ENCODE measurements around the gene RNASEL. TPM values are rescaled to one million over a fixed set of nuclear protein-coding genes. Genes with fewer than 3 reads are reported as not detected.

RNASEL gene
- total and polyA plus RNA-seq, 9 of the 15 experiments (the other 6 are each of a cell fraction or from before 2014, with no cell fraction given) = 4.3 to 11.1 (median 7.2) TPM

DNA sequence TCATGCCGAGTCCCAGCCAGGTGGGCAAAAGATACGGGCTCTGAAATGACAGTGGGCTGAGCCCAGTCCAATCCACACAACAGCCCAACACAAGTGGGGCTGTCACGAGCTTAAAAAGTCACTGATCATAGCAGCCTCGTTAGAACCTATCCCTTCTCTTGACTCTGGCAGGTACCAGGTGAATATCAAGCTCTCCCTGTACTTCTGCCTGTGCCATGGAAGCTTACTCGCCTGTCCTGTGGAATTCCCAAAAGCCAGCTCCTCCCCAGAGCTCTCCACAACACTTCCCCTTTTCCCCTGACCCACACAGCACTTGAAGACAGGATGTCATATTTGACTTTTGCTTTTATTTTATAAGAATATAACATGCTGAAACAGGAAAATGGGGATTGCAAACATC is 9.2 kb upstream of the RNASEL start:
- no peak for DNase-seq (ENCODE audit: extremely low read depth in 1 of 4, low spot score in 3 of 4)
- Histone ChIP-seq H3K36me3 (ENCODE audit: control insufficient read depth, insufficient read depth, low read length) (no peaks in the 10 kb centered on the region), H4K20me1 (replicated peaks; ENCODE audit: control insufficient read depth, insufficient read depth, low read length) (no peaks in the 10 kb centered on the region), H3K9me1 (ENCODE audit: control insufficient read depth, insufficient read depth, low read length) (no peaks in the 10 kb centered on the region), H3K27me3 (ENCODE audit: control insufficient read depth in 2 of 2, insufficient read depth in 2 of 2, low read length in 2 of 2) (peaks cover 0 to 8% of the 10 kb centered on the region in 2 experiments; a peak in 2 of 5 replicates), H3K4me1 (replicated peaks in 1 of 2; ENCODE audit: control insufficient read depth in 2 of 2, insufficient read depth in 2 of 2, low read length in 2 of 2) (peaks cover 0 to 3% of the 10 kb centered on the region in 2 experiments; a peak in 2 of 5 replicates), H2AFZ (ENCODE audit: low read depth, low read length) (no peak overlapping the region), H3K9ac (ENCODE audit: insufficient read depth in 1 of 2, low read depth in 2 of 2, low read length in 2 of 2) (no peak overlapping the region), H3K4me2 (ENCODE audit: insufficient read depth, low read length) (no peak overlapping the region), H3K9me3 (replicated peaks; ENCODE audit: control insufficient read depth, insufficient read depth, low read depth, low read length) (no peaks in the 10 kb centered on the region), H3K27ac (ENCODE audit: extremely low read depth, low read depth, low read length) (no peak overlapping the region), H3K79me2 (ENCODE audit: control insufficient read depth, insufficient read depth, low read length) (no peaks in the 10 kb centered on the region), H3K4me3 (no peak overlapping the region)
- BruUV-seq (replicated peaks) = no TSS peak
- no peak for FAIRE-seq
- in situ Hi-C loops (cut with MboI) (loop anchor here (5.0 to 10.0 kb wide), 2 partner anchors 189 to 513 kb away; partner anchors contain the start of gene NPL), intact Hi-C loops (cut with micrococcal nuclease) (no loop called here)
- no peak for ATAC-seq
- CTCF ChIA-PET (ENCODE audit: low intra/inter-chr PET ratio) = interaction anchor here (1.1 to 4.5 kb wide), 2 partner anchors 185 to 188 kb away, joined by 3 to 53 read pairs; no protein-coding TSS in a partner anchor
- POLR2A ChIA-PET = interaction anchor here (1.1 to 1.6 kb wide), 3 partner anchors 9 to 186 kb away, joined by 3 to 4 read pairs (median 4); partner anchors contain the start of gene RNASEL
- WGBS (ENCODE audit: insufficient coverage, low coverage, missing lambda C conversion rate) = 6% methylated on average over 5 of the region's 5 CpGs
- TF ChIP-seq SPI1 (IDR thresholded peaks at IDR 0.05; ENCODE audit: borderline replicate concordance, low read depth, low read length) (peak; percentile 86), ZNF24 (IDR thresholded peaks at IDR 0.05) (no peak)

GRCh38 chr1:182596934-182597333 is 7.9 kb upstream of the RNASEL start:
- Histone ChIP-seq H2AFZ (ENCODE audit: low read depth, low read length) (no peak overlapping the region), H3K9me3 (replicated peaks; ENCODE audit: control insufficient read depth, insufficient read depth, low read depth, low read length) (no peaks in the 10 kb centered on the region), H3K9ac (ENCODE audit: insufficient read depth in 1 of 2, low read depth in 2 of 2, low read length in 2 of 2) (no peak overlapping the region), H3K4me2 (ENCODE audit: insufficient read depth, low read length) (no peak overlapping the region), H3K36me3 (ENCODE audit: control insufficient read depth, insufficient read depth, low read length) (no peaks in the 10 kb centered on the region), H3K4me3 (no peak overlapping the region), H3K27me3 (ENCODE audit: control insufficient read depth in 2 of 2, insufficient read depth in 2 of 2, low read length in 2 of 2) (peaks cover 0 to 7% of the 10 kb centered on the region in 2 experiments; a peak in 1 of 5 replicates), H3K9me1 (ENCODE audit: control insufficient read depth, insufficient read depth, low read length) (no peaks in the 10 kb centered on the region), H3K79me2 (ENCODE audit: control insufficient read depth, insufficient read depth, low read length) (no peaks in the 10 kb centered on the region), H3K27ac (ENCODE audit: extremely low read depth, low read depth, low read length) (no peak overlapping the region), H3K4me1 (replicated peaks in 1 of 2; ENCODE audit: control insufficient read depth in 2 of 2, insufficient read depth in 2 of 2, low read length in 2 of 2) (0 out of 5 replicates have a peak, but pooled peaks cover 0 to 3% of the 10 kb centered on the region in 2 experiments), H4K20me1 (replicated peaks; ENCODE audit: control insufficient read depth, insufficient read depth, low read length) (no peaks in the 10 kb centered on the region)
- ChIA-PET CTCF (ENCODE audit: low intra/inter-chr PET ratio) (interaction anchor here (0.8 to 2.5 kb wide), 2 partner anchors 188 to 190 kb away, joined by 3 to 13 read pairs; no protein-coding TSS in a partner anchor), POLR2A (interaction anchor here (0.6 to 1.1 kb wide), 3 partner anchors 32 to 185 kb away, joined by 3 read pairs; no protein-coding TSS in a partner anchor)
- in situ Hi-C loops (cut with MboI) = loop anchor here (5.0 to 10.0 kb wide), 2 partner anchors 190 to 512 kb away; partner anchors contain the start of gene NPL
- no peak for FAIRE-seq
- no peak for DNase-seq (ENCODE audit: extremely low read depth in 1 of 4, low spot score in 3 of 4)
- WGBS (ENCODE audit: insufficient coverage, low coverage, missing lambda C conversion rate) = under 1% methylated on average over 6 of the region's 6 CpGs
- ATAC-seq = no peak
- no TSS peak for BruUV-seq (replicated peaks)
- intact Hi-C loops (cut with micrococcal nuclease) = no loop called here
- TF ChIP-seq KDM4B (IDR thresholded peaks at IDR 0.05; ENCODE audit: borderline replicate concordance in 2 of 2, low read depth in 1 of 2) (no peak), ARNT (IDR thresholded peaks at IDR 0.05) (no peak), SRSF1 (IDR thresholded peaks at IDR 0.05; ENCODE audit: low read depth, low read length) (no peak), BCL6 (CRISPR knock-in tag; IDR thresholded peaks at IDR 0.05) (no peak), WHSC1 (IDR thresholded peaks at IDR 0.05; ENCODE audit: low read length) (no peak), ZNF764 (CRISPR knock-in tag; IDR thresholded peaks at IDR 0.05; ENCODE audit: low read depth) (no peak), ZNF707 (CRISPR knock-in tag; conservative IDR thresholded peaks at IDR 0.05) (no peak)
- TF ChIP-seq, protein P1, sequence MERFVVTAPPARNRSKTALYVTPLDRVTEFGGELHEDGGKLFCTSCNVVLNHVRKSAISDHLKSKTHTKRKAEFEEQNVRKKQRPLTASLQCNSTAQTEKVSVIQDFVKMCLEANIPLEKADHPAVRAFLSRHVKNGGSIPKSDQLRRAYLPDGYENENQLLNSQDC (CRISPR knock-in tag; IDR thresholded peaks at IDR 0.05) = no peak
- TF ChIP-seq, protein P2, sequence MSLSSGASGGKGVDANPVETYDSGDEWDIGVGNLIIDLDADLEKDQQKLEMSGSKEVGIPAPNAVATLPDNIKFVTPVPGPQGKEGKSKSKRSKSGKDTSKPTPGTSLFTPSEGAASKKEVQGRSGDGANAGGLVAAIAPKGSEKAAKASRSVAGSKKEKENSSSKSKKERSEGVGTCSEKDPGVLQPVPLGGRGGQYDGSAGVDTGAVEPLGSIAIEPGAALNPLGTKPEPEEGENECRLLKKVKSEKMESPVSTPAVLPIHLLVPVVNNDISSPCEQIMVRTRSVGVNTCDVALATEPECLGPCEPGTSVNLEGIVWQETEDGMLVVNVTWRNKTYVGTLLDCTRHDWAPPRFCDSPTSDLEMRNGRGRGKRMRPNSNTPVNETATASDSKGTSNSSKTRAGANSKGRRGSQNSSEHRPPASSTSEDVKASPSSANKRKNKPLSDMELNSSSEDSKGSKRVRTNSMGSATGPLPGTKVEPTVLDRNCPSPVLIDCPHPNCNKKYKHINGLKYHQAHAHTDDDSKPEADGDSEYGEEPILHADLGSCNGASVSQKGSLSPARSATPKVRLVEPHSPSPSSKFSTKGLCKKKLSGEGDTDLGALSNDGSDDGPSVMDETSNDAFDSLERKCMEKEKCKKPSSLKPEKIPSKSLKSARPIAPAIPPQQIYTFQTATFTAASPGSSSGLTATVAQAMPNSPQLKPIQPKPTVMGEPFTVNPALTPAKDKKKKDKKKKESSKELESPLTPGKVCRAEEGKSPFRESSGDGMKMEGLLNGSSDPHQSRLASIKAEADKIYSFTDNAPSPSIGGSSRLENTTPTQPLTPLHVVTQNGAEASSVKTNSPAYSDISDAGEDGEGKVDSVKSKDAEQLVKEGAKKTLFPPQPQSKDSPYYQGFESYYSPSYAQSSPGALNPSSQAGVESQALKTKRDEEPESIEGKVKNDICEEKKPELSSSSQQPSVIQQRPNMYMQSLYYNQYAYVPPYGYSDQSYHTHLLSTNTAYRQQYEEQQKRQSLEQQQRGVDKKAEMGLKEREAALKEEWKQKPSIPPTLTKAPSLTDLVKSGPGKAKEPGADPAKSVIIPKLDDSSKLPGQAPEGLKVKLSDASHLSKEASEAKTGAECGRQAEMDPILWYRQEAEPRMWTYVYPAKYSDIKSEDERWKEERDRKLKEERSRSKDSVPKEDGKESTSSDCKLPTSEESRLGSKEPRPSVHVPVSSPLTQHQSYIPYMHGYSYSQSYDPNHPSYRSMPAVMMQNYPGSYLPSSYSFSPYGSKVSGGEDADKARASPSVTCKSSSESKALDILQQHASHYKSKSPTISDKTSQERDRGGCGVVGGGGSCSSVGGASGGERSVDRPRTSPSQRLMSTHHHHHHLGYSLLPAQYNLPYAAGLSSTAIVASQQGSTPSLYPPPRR (CRISPR knock-in tag; IDR thresholded peaks at IDR 0.05; ENCODE audit: borderline replicate concordance) = no peak

Data from K562 (cell line).